HepG2 (cell line): ENCODE results near the gene MMGT1. TPM values are rescaled to one million over a fixed set of nuclear protein-coding genes. Genes with fewer than 3 reads are reported as not detected.

Experiments
- CREB1 ChIP-seq, 2 experiments: fragments of 450-650 bp in 1 of 2; IDR thresholded peaks; 2 replicates each; pipeline ENCODE4 v1.6.1; 2016 to 2017; ENCODE audit warnings: control low read depth in 1 of 2, mild to moderate bottlenecking in 1 of 2, missing compliant biosample characterization in 1 of 2, missing genetic modification characterization in 1 of 2
- ELF1 ChIP-seq: sonication (generic); formaldehyde crosslinking; IDR thresholded peaks from 2 replicates; pipeline ENCODE4 v1.4.0; 2020; ENCODE audit warnings: missing genetic modification reagents
- FOXP1 ChIP-seq, 2 experiments: fragments of 450-650 bp in 1 of 2; IDR thresholded peaks; 2 replicates each; pipeline ENCODE4 v1.6.1; 2017 to 2018; ENCODE audit warnings: antibody characterized with exemption in 1 of 2
- GABPB1 ChIP-seq: IDR thresholded peaks from 2 replicates; pipeline ENCODE4 v1.6.1; 2016; ENCODE audit warnings: mild to moderate bottlenecking, missing genetic modification reagents, moderate library complexity, missing compliant biosample characterization
- KDM1A ChIP-seq: IDR thresholded peaks from 2 replicates; pipeline ENCODE4 v1.6.1; 2016; ENCODE audit warnings: missing compliant biosample characterization
- KMT2A ChIP-seq: sonication (generic); formaldehyde crosslinking; IDR thresholded peaks from 2 replicates; pipeline ENCODE4 v1.4.0; 2020; ENCODE audit warnings: missing genetic modification reagents
- LCORL ChIP-seq, 2 experiments: fragments of 450-650 bp in 1 of 2; sonication (generic) in 1 of 2; formaldehyde crosslinking in 1 of 2; IDR thresholded peaks; 2 replicates each; pipeline versions ENCODE4 v1.5.0 to v1.6.1; 2017 to 2020; ENCODE audit warnings: antibody characterized with exemption in 1 of 2, missing genetic modification reagents in 1 of 2
- MED1 ChIP-seq: sonication (generic); formaldehyde crosslinking; IDR thresholded peaks from 2 replicates; pipeline ENCODE4 v1.4.0; 2020; ENCODE audit warnings: missing genetic modification reagents
- NFATC3 ChIP-seq: sonication (generic); formaldehyde crosslinking; IDR thresholded peaks from 2 replicates; pipeline ENCODE4 v1.5.1; 2020; ENCODE audit warnings: mild to moderate bottlenecking, missing genetic modification reagents
- RELA ChIP-seq: sonication (generic); formaldehyde crosslinking; IDR thresholded peaks from 2 replicates; pipeline ENCODE4 v1.4.0; 2020; ENCODE audit warnings: missing genetic modification reagents
- SP1 ChIP-seq, 2 experiments: fragments of 450-650 bp in 1 of 2; sonication (generic) in 1 of 2; formaldehyde crosslinking in 1 of 2; IDR thresholded peaks; 2 replicates each; pipeline versions ENCODE4 v1.4.0 to v1.6.1; 2016 to 2020; ENCODE audit warnings: missing genetic modification reagents in 1 of 2
- TAF1 ChIP-seq: sonication (generic); formaldehyde crosslinking; IDR thresholded peaks from 2 replicates; pipeline ENCODE4 v1.4.0; 2020; ENCODE audit warnings: missing genetic modification reagents
- TMF1 ChIP-seq: sonication (generic); formaldehyde crosslinking; IDR thresholded peaks from 2 replicates; pipeline ENCODE4 v1.8.1; 2022; ENCODE audit warnings: low read depth, missing genetic modification reagents
- U2AF2 ChIP-seq: fragments of 200-400 bp; formaldehyde crosslinking; IDR thresholded peaks from 2 replicates; pipeline ENCODE4 v1.6.1; 2017; ENCODE audit warnings: low read depth, mild to moderate bottlenecking, low read length
- YEATS2 ChIP-seq: sonication (generic); formaldehyde crosslinking; IDR thresholded peaks from 2 replicates; pipeline ENCODE4 v1.4.0; 2020; ENCODE audit warnings: missing genetic modification reagents, borderline replicate concordance
- ZFP1 ChIP-seq: IDR thresholded peaks from 2 replicates; pipeline ENCODE4 v1.6.1; 2016
- ZKSCAN5 ChIP-seq: sonication (generic); formaldehyde crosslinking; IDR thresholded peaks from 2 replicates; pipeline ENCODE4 v1.5.1; 2020; ENCODE audit warnings: mild to moderate bottlenecking, missing genetic modification reagents
- ZNF317 ChIP-seq: sonication (generic); formaldehyde crosslinking; IDR thresholded peaks from 2 replicates; pipeline ENCODE4 v1.5.0; 2020; ENCODE audit warnings: mild to moderate bottlenecking, missing genetic modification reagents
- ZNF333 ChIP-seq: sonication (generic); formaldehyde crosslinking; IDR thresholded peaks from 2 replicates; pipeline ENCODE4 v1.4.0; 2020; ENCODE audit warnings: mild to moderate bottlenecking, missing genetic modification reagents, borderline replicate concordance
- ZNF652 ChIP-seq: IDR thresholded peaks from 2 replicates; pipeline ENCODE4 v1.6.1; 2016; ENCODE audit warnings: low read depth, borderline replicate concordance
- ZNF713 ChIP-seq: sonication (generic); formaldehyde crosslinking; IDR thresholded peaks from 2 replicates; pipeline ENCODE4 v1.4.0; 2020; ENCODE audit warnings: mild to moderate bottlenecking, missing genetic modification reagents
- ZNF75D ChIP-seq: sonication (generic); formaldehyde crosslinking; IDR thresholded peaks from 2 replicates; pipeline ENCODE4 v1.8.1; 2023; ENCODE audit warnings: missing genetic modification reagents, mild to moderate bottlenecking, borderline replicate concordance
- ZNF780A ChIP-seq: sonication (generic); formaldehyde crosslinking; IDR thresholded peaks from 2 replicates; pipeline ENCODE4 v1.8.0; 2022; ENCODE audit warnings: mild to moderate bottlenecking, missing genetic modification reagents, moderate library complexity
- ZNF782 ChIP-seq: sonication (generic); formaldehyde crosslinking; IDR thresholded peaks from 2 replicates; pipeline ENCODE4 v1.4.0; 2020; ENCODE audit warnings: missing genetic modification reagents, mild to moderate bottlenecking, borderline replicate concordance
- ZNF841 ChIP-seq: sonication (generic); formaldehyde crosslinking; IDR thresholded peaks from 2 replicates; pipeline ENCODE4 v1.8.1; 2023; ENCODE audit warnings: missing genetic modification reagents, borderline replicate concordance
- ZNF879 ChIP-seq: sonication (generic); formaldehyde crosslinking; IDR thresholded peaks from 2 replicates; pipeline ENCODE4 v1.8.1; 2023; ENCODE audit warnings: missing genetic modification reagents
- ZNF883 ChIP-seq: sonication (generic); formaldehyde crosslinking; IDR thresholded peaks from 2 replicates; pipeline ENCODE4 v1.5.1; 2020; ENCODE audit warnings: mild to moderate bottlenecking, missing genetic modification reagents; ENCODE audit errors: not compliant biosample characterization
- polyA plus RNA-seq, 8 experiments: library from polyadenylated mRNA; depleted of rRNA in 3 of 8; stranded (reverse) in 7 of 8; unstranded in 1 of 8; fragments of >200 nt; fragmentation: Illumina TruSeq in 4 of 8; extraction: Trizol in 4 of 8; gene quantifications; 2 replicates each; pipeline versions ENCODE4 v1.2.1 to v1.2.3, GENCODE V29; 2011 to 2016; ENCODE audit warnings: low read depth in 4 of 8, missing spikeins in 1 of 8, mixed read lengths in 1 of 8; ENCODE audit not compliant: insufficient read depth in 1 of 8
- total RNA-seq, 5 experiments: library from RNA; depleted of rRNA; stranded (reverse); fragments of >200 nt; fragmentation: Illumina TruSeq; extraction: Trizol; gene quantifications; 2 replicates each; pipeline ENCODE4 v1.2.3, GENCODE V29; 2016; ENCODE audit warnings: low read depth in 1 of 5
- TF ChIP-seq, protein P1 (sequence below): fragments of 450-650 bp; IDR thresholded peaks from 2 replicates; pipeline ENCODE4 v1.6.1; 2016
- TF ChIP-seq, protein P2 (sequence below): sonication (generic); formaldehyde crosslinking; IDR thresholded peaks from 2 replicates; pipeline ENCODE4 v1.4.0; 2020; ENCODE audit warnings: missing genetic modification reagents

Gene MMGT1
- total and polyA plus RNA-seq, 2 of the 13 experiments (the other 11 are each of a cell fraction or from before 2014, with no cell fraction given) = 7.5 to 8.8 TPM

DNA sequence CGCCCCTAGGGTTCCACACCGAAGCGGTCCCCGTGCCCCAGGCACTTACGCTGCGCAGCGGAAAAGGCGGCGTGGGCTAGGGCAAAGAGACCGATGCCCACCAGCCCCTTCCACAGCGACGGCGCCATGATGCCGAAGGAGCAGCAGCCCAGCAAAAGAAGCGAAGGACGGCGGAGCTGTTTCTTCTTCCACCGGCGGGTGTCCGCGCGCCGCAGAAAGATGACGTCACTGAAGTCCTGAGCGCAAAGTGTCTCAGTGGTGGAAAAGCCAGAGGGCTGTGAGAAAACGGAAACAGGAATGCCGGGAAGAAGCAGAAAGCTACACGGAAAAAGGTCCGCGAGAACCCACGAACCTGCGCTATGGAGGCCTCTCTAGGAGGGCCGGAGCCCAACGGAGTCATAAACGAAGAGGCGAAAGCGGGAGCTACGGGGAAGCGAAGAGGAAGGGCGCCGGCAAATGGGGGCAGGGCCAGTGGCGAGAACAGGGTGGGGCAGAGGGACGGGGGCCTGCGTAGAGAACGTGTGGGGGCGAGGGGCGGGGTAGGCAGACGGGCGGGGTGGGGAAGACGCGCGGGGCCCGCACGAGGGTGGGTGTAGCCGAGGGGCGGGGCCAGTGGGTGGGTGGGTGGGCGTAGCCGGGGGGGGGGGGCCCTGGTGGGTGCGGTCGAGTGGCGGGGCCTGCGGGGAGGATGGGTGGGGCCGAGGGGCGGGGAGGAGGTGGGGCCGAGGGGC lies at the start of gene MMGT1 (continued):
- TF ChIP-seq, protein P1, sequence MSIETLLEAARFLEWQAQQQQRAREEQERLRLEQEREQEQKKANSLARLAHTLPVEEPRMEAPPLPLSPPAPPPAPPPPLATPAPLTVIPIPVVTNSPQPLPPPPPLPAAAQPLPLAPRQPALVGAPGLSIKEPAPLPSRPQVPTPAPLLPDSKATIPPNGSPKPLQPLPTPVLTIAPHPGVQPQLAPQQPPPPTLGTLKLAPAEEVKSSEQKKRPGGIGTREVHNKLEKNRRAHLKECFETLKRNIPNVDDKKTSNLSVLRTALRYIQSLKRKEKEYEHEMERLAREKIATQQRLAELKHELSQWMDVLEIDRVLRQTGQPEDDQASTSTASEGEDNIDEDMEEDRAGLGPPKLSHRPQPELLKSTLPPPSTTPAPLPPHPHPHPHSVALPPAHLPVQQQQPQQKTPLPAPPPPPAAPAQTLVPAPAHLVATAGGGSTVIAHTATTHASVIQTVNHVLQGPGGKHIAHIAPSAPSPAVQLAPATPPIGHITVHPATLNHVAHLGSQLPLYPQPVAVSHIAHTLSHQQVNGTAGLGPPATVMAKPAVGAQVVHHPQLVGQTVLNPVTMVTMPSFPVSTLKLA = no peak
- TF ChIP-seq CREB1 (IDR thresholded peaks at IDR 0.05) = peak; percentile 98
- TF ChIP-seq CREB1 (CRISPR knock-in tag; IDR thresholded peaks at IDR 0.05) = peak; percentile 97
- no peak for TF ChIP-seq ZNF780A
- TF ChIP-seq, protein P2, sequence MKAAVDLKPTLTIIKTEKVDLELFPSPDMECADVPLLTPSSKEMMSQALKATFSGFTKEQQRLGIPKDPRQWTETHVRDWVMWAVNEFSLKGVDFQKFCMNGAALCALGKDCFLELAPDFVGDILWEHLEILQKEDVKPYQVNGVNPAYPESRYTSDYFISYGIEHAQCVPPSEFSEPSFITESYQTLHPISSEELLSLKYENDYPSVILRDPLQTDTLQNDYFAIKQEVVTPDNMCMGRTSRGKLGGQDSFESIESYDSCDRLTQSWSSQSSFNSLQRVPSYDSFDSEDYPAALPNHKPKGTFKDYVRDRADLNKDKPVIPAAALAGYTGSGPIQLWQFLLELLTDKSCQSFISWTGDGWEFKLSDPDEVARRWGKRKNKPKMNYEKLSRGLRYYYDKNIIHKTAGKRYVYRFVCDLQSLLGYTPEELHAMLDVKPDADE (CRISPR knock-in tag) = no peak
- peak; percentile 28 for TF ChIP-seq TAF1 (CRISPR knock-in tag)
- TF ChIP-seq ZNF333 (CRISPR knock-in tag) = no peak
- TF ChIP-seq ZNF883 (CRISPR knock-in tag) = no peak
- TF ChIP-seq TMF1 (CRISPR knock-in tag) = no peak
- TF ChIP-seq ZNF713 = no peak
- no peak for TF ChIP-seq KDM1A
- TF ChIP-seq MED1 (CRISPR knock-in tag) = no peak
- no peak for TF ChIP-seq ZNF879 (CRISPR knock-in tag)
- TF ChIP-seq KMT2A = peak; percentile 59; the same call in 1 of the 2 replicates
- TF ChIP-seq ZNF652 (CRISPR knock-in tag) = no peak
- TF ChIP-seq ELF1 (CRISPR knock-in tag) = peak; percentile 56; the same call in 1 of the 2 replicates
- no peak for TF ChIP-seq RELA
- no peak for TF ChIP-seq ZNF782 (CRISPR knock-in tag)
- 0 out of 2 replicates have a peak, but pooled peaks have one; percentile 23 for TF ChIP-seq YEATS2 (CRISPR knock-in tag)
- TF ChIP-seq ZNF841 (CRISPR knock-in tag) = no peak
- TF ChIP-seq ZNF317 (CRISPR knock-in tag) = 0 out of 2 replicates have a peak, but pooled peaks have one; percentile 37
- TF ChIP-seq SP1 (IDR thresholded peaks at IDR 0.05) = no peak
- no peak for TF ChIP-seq SP1 (CRISPR knock-in tag; IDR thresholded peaks at IDR 0.05)
- TF ChIP-seq ZFP1 (CRISPR knock-in tag) = no peak
- TF ChIP-seq GABPB1 (CRISPR knock-in tag) = peak; percentile 71
- TF ChIP-seq U2AF2 = no peak
- no peak for TF ChIP-seq NFATC3 (CRISPR knock-in tag)
- no peak for TF ChIP-seq ZKSCAN5 (CRISPR knock-in tag)
- TF ChIP-seq FOXP1 (IDR thresholded peaks at IDR 0.05) = no peak
- TF ChIP-seq FOXP1 (CRISPR knock-in tag; IDR thresholded peaks at IDR 0.05) = no peak
- TF ChIP-seq LCORL (IDR thresholded peaks at IDR 0.05) = no peak
- no peak for TF ChIP-seq LCORL (CRISPR knock-in tag; IDR thresholded peaks at IDR 0.05)
- TF ChIP-seq ZNF75D (CRISPR knock-in tag) = no peak
